ENCODE measurements around the gene SIAE.
A peak's percentile ranks its signal among the peaks of the same experiment; 100 is the strongest.

The SIAE gene

DNA sequence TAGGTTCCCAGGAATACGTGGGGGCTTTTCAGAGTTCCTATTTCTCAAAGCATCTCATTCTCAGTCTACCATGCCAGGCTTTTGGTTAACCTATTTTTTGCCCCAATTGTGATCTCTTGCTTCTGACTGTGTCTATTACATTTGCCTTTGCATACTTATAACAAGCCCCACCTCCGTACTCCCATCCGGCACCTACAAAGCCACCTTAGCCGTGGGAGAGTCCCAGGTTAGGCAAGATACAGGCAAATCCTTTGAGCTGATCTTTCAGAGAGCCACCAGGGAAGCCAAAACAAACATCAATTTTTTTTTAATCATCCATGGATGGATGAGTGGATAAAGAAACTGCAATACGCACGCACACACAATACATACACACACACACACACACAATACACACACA is 80.9 kb downstream of the SIAE start:
- no peak overlapping the region for H3K27ac Mint-ChIP-seq
- no peak overlapping the region for H3K4me3 Mint-ChIP-seq
- DNase-seq (no peak), ATAC-seq (no peak)
- H3K27me3 Mint-ChIP-seq: peaks cover 20% of the 10 kb centered on the region
- no peaks in the 10 kb centered on the region for H3K36me3 Mint-ChIP-seq (ENCODE audit: low read depth)
- H3K9me3 Mint-ChIP-seq: no peaks in the 10 kb centered on the region
- no peaks in the 10 kb centered on the region for H3K4me1 Mint-ChIP-seq

DNA sequence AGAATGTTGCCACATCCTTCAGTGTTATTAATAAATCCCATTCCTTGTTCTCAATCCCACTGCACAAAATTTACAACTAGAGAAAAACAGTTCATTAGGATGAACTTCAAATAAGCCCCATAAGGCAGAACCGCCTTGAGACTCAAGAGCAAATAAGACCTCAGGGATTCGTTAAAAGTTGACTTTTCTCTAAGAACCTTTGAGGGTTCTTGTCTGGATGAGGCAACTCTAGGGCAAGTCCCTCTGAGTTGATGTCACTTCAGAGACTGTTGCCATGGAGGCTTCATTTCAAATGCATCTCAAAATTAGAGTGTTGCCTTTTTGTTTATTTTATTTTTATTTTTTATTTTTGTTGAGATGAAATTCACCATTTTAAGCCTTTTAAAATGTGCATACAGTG is 82.1 kb downstream of the SIAE start:
- H3K27ac Mint-ChIP-seq: no peak overlapping the region
- no peak overlapping the region for H3K4me3 Mint-ChIP-seq
- DNase-seq (no peak), ATAC-seq (no peak)
- H3K9me3 Mint-ChIP-seq: no peaks in the 10 kb centered on the region
- no peaks in the 10 kb centered on the region for H3K36me3 Mint-ChIP-seq (ENCODE audit: low read depth)
- no peaks in the 10 kb centered on the region for H3K4me1 Mint-ChIP-seq
- peaks cover 25% of the 10 kb centered on the region for H3K27me3 Mint-ChIP-seq

DNA sequence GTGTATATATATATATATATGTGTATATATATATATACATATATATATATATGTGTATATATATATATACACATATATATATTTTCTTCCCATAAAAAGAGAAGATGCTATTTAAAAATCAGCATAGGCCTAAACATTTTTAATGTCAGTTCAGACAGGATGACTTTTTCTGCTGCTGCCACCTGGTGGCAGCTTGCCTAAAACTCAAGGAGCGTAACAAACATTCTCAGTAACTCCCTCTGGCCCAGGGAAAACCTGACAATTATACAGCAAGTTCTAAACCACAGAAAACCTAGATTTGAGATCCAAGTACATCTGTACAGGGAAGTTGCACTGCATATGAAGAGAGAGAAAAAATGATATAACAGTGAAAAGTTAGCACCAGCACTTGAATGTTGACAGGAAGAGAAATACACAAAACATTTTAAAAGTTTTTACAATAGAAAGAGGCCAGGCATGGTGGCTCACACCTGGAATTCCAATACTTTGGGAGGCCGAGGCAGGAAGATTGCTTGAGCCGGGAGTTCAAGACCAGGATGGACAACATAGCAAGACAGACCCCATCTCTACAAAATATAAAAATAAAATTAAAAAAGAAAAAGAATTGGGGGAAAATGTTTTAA is 87.2 kb downstream of the SIAE start:
- no peak overlapping the region for H3K4me3 Mint-ChIP-seq
- DNase-seq: peak; percentile 43
- H3K9me3 Mint-ChIP-seq: no peaks in the 10 kb centered on the region

DNA sequence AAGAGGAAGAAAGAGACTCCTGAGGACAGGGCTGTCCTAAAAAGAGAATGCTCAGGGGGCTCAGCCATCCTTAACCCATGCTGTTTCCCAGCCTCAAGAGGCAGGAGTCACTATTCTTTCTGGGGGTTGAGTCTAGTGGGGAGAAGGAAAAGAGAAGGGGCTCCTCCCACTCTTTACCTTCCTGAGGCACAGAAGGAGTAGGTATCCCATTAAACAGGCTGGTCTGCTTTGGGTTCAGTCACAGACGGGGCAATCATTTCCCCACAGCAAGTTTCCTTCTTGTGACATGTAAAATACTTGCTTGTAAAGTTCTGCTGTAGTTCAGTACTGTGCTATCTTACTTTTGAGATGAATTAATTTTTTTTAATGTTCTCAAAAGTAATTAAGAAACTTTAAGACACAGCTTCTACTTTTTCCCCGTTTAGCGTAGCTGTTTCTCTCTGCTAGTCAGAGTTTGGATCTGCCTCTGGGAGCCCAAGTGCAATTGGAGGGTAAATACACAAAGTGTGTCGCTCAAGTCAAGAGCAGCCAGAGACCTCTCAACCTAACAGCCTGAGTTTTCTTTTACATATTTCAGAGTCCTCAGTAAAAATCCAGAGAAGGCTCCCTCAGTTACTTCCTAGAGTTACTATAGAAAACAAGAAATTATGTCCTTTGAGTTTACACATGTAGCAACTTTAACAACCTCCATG is 88.7 kb downstream of the SIAE start:
- Mint-ChIP-seq H3K9me3 (no peaks in the 10 kb centered on the region), H3K27ac (no peak overlapping the region), H3K4me1 (no peaks in the 10 kb centered on the region), H3K4me3 (no peak overlapping the region), H3K36me3 (ENCODE audit: low read depth) (no peaks in the 10 kb centered on the region), H3K27me3 (peaks cover 17% of the 10 kb centered on the region)
- DNase-seq: no peak
- no peak for ATAC-seq

More for the DNA sequence above, 87.2 kb downstream of the SIAE start:
- Mint-ChIP-seq H3K4me1 (no peaks in the 10 kb centered on the region), H3K27me3 (peaks cover 22% of the 10 kb centered on the region), H3K36me3 (ENCODE audit: low read depth) (no peaks in the 10 kb centered on the region), H3K27ac (no peak overlapping the region)
- no peak for ATAC-seq

GRCh38 chr11:124583781-124584180 is 89.8 kb downstream of the SIAE start:
- peaks cover 14% of the 10 kb centered on the region for H3K27me3 Mint-ChIP-seq

More at GRCh38 chr11:124583781-124584180, 89.8 kb downstream of the SIAE start:
- Mint-ChIP-seq H3K4me1 (no peaks in the 10 kb centered on the region), H3K9me3 (no peaks in the 10 kb centered on the region), H3K27ac (no peak overlapping the region), H3K36me3 (ENCODE audit: low read depth) (no peaks in the 10 kb centered on the region), H3K4me3 (no peak overlapping the region)
- ATAC-seq (no peak), DNase-seq (no peak)

All from activated naive CD8-positive, alpha-beta T cell treated with anti-CD3 and anti-CD28 coated beads, Interleukin-2, amount 50 U/mL, for 24 hours (primary cell).